ENCODE measurements around the gene ERF.

The ERF gene

DNA sequence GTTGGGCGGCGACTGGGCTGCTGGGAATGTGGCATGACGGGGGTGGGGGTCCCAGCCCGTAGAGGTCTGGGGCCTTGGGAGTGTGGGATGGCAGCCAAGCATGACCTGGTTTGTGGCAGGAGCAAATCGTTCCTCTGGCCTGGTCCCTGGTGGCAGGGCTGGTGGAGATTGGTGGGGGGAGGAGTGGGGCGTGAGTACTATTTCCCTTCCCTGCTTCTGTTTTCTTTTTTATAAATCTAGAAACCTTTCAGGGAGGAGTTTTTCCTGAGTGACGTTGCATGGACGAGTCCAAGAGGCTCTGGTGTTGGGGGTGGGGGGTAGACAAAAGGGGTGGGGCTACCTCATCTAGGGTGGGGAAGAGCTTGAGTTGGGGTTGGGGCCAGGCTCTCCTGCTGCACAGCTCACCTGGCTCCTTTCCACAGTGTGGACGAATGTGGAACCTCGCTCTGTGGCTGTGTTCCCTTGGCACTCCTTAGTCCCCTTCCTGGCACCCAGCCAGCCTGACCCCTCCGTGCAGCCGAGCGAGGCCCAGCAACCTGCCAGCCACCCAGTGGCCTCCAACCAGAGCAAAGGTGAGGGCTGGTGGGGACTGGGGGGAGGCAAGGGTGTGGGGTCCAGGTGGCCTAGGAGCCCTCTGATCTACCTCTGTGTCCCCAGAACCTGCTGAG lies 31.6 kb upstream of the ERF start:
- DNase-seq = no peak

DNA sequence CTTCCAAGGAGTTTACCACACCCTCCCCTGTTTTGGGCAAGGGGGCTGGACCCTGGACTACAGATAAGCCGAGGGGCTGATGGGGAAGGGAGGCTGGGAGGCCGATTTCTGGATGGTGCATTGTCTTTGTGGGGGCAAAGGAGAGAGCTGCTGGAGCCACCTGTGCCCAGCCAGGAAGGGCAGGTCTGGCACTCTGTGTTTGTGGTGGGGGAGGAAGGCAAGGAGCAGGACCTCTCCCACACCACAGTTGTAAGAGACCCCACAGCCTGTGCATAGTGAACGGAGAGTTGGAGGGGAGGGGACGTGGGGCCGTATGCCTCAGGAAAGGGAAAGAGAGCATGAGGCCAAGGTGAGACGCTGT lies 31.0 kb upstream of the ERF start:
- DNase-seq = no peak

DNA sequence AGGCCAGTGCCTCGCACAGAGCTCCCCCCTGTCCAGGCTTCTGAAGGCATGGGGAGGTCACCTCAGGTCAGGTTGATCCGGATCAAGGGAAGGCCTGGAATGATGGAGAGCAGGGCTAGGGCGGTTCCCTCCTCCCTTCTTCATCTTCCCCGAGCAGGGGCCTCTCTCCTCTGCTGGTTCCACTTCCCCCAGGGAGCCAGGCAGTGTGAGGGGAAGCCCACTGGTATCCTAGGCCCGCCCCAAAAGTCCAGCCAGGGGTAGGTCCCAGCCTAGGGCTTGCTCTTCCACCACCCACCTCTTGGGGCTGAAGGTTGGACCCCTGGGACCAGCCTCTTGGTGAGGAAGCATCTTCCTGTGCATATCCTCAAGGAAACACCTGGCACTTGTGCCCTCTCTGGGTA lies 30.6 kb upstream of the ERF start:
- DNase-seq = no peak

DNA sequence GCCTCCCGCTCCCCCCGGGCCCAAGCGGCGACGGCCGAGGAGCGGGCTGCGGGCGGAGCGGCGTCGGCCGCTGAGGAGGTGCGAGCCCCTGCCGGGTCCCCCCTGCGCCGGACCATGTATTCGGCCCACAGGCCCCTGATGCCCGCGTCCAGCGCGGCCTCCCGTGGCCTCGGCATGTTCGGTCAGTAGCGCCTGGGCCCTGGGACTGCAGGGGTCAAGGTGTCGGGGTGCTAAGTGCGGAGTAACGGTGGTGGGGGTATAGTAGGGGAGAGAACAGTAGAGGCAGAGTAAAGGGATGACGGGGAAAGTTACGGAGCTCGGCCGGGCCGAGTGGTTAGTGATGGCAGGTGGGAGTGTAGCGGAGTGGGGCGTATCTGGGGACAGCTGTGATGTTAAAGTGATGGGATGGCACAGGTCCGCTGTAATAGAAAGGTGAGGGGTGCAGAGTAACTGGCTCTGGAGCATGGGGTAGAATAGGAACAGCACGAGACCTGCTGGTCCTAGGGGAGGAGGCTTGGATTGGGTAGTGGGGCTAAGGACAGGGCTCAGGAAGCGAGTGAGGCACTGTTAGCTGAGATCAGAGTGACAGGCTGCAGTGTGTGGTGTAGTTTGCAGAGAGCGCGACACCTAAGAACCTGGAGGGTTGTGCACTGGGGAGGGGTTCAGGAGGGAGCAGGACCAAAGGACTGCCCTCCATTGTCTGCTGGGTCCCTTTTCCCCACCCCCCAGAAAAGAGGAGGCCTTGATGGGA lies 29.8 kb upstream of the ERF start:
- no peak for DNase-seq

DNA sequence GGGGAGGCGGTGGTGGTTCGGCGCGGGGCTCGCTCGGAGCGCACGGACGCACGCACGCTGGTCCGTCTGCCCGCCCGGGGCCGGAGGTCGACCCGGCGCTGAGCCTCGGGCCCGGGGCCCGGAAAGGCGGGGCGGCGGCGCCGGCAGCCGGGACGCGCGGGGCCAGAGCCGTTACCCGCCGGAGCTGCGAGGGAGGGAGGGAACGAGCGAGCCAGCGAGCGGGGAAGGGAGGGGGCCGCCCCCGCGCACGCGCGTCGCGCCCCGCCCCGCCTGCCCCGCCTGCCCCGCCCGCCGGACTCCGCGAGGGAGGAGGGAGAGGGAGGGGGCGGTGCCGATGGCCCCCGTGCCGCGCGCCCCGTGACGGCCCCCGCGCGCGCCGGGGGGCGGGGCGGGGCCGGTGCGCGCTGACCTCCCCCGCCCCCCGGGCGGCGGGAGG lies 29.2 kb upstream of the ERF start:
- peak; percentile 81 for DNase-seq

DNA sequence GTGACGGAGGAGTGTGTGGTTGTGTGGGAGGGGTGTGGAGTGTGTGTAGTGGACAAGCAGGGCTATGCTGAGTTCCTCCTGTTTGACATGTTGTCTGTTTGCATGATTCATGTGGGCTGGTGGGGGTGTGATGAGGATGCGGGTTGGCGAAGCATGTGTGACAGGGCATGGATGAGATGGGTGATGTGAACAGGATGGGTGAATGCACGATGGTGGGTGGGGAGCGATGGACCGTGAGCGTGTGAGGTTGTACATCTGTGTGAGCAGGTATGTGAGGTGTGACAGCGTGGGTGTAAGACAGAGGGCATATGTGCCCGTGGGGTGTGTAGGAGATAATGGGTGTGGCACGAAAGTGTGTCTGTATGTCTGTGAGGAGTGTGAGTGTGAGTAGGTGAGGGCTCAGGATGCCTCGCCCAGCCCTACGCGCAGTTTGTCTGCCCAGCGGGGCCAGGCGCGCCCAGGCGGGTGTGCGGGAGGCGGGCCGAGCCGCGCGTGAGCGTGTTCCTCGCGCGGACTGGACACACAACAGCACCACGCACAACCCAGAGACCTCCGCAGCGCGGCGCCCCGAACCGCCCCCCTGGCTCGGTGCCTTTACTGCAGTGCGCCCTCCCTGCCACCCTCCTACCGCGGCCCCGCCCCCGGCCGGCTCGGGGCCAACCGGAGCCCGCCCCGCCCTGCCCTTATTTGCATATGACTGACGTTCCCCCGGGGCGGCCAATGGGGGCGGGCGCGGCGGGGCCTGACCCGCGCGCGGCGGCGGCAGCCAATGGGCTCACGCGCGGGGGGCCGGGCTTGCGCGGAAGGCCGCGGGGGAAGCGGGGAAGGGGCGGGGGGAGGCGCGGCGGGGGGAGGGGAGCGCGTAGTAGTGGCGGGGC lies 28.5 kb upstream of the ERF start:
- DNase-seq = peak; percentile 95

DNA sequence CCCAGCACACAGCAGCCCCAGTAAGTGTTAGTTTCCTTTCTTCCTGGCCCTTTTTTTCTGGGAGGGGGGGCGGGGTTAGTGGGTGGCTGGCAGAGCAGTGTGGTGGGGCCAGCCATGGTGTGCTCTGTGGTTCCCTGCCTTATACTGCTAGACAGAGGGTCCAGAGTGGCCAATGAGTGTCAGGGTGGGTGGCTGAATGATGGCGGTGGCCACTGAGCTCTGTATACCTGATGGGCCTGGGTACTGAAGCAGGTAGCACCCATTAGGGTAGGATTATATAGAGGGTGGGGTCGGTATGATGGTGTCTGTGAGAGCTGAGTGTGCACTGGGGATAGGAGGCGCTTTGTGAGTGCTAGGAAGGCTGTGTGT lies 27.9 kb upstream of the ERF start:
- no peak for DNase-seq

DNA sequence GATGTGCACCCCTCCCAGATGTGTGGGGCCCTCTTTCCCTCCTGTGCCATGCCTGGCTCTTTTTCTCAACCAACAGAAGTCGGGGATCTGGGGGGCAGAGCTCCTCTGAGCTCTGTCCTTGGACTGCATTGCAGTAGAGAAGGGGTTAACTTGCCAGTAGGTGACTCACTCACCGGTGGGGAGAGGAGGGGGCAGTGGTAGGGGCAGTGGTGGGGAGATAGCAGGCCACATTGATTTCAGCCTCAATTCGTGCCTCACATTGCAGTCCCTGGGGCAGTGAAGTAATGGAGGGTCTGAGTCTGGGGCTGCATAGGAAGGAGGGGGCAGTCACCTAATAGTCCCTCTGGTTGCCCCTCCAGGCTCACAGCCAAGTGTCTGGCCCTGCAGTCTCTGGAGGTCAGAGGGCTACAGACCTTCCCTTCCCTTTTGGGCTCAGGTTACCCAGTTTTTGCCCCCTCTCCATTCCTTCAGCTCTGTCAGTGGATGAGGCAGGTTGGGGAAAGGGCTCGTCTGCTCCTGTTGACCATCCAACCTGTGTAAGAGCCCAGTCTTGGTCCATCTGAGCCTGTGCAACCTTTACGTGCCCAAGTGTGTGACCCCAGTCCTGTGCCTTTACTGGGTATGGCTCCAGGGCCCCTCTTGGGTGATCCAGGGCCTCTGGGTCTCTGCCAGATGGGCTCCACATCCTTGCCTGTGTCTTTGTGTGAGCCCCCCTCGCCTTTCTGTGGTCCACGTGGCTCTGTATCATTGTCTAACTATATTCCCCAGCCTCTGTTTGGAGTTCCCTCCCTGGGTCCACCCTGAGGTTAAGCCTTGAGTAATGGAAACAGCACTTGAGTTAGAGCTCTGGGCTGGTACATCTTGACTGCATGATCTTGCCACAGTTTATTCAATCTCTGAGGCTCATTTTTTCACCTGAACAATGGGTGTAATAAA lies 27.2 kb upstream of the ERF start:
- DNase-seq = no peak

DNA sequence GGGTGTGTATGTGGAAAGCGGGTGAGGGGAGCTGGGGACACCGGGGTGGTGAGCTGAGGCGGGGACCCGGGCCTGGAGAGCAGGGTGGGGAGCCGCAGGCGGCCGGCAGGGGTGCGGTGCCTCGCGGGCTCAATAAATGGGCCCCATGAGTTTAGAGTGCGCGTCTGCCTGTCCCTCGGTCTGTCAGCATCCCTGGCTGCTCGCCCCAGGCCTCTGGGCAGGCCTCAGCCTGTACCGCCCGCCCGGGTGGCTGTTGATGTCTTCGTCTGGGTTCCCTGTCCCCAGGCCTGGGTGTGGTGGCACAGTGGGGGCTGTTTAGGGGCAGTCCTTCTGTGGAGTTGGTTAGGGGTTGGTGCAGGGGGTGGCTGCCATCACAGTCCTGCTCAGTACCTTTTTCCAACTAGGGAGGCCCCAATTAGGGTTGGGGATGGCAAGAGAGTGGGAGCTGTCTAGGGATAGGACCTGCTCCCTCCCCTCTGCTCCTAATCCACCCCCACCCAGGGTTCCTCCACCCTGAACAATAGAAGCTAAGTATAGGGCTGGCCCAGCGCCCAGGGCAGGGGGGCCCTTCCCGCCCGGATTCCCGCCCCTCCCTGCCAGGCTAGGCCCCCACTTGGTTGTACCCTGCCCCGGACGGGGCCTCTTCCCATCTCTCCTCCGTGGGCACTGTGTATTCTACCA lies 26.4 kb upstream of the ERF start:
- peak; percentile 36 for DNase-seq

DNA sequence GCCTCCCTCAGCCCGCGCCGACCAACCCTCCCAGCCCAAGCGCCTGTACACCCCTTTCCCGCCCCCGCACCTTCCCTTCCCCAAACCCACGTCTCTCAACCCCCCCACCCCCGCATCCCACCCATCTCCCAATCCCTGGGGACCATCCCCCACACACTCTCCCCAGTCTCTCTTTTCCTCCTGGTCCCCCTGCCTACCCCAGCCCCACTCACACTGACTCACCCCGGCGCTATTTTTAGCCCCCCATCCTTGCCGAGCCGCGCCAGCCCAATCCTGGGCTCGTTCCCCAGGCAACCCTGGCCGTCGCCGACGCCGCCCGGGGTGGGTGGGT lies 25.9 kb upstream of the ERF start:
- DNase-seq = peak; percentile 83

DNA sequence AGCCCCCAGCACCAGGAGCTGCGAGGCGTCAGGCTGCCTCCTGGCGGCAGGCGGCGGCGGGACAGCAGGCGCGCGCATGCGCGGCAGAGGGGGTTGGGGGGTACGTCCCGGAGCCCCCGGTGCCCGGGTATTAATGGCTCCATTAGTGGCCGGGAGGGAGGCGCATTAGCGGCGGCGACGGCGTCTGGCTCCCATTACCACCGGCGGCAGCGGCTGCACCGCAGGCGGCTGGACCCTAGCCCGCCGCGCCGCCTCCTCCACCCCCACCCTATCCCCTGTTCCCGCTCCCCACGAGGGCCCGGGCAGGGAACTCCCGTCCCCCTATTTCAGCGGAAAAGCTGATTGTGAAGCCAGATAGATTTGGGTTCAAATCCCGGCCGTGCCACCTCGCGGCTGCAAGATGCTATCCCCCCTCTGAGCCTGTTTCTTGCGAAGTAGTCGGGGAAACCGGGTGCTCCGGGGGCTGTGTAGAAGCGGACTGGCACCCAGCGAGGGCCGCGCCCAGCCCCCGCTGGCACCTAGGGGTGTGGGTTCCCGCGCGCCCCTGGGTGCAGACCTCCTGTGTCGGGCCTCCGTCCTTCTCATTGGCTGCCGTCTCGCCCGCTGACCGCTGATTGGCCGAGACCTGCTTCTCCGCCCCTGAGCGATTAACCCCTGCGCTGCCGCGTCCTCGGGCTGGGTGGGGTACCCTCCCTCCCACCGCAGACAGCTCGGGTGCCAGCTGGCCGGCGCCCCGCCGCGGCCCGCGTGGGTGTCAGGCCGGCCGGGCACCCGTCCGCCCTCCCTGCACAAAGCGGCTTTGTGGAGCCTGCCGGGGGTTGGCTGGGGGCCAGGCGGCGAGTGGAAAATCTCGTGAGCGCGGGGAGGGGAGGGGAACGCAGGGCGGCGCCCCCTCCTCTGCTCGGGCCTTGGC lies 25.2 kb upstream of the ERF start:
- peak; percentile 96 for DNase-seq

DNA sequence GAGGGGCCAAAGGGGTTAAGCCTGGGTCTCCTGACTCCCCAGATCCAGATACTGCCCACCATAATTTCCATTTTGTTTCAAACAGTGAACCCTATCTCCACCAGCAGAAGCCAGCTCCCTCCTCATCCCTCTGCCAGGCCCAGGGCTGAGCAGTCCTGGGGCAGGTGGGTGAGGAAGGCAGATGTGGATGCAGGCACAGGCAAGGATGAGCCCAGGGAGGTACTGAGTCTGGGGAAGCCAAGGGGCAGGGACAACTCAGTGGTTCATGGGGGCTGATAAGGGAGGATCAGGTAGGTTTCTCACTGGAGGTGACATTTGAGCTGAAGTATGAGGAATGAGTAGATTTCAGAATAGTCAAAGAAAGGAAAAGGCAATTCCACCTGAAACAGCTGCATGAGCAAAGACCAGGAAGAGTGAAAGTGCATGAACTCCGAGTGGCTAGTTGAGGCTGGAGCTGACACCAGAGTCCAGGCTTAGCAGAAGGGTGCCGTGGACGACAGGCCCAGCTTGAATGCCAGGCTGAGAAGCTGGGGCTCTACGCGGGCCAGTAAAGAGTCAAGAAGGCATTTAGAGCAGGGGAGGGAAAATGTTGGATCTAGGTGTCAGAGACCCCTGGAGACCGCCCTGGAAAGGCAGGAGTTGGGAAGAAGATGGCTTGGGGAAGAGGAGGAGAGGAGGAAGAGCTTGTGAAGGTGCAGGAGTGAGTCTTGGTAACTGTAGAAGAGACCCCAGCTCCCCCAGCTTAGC lies 24.4 kb upstream of the ERF start:
- DNase-seq = no peak

DNA sequence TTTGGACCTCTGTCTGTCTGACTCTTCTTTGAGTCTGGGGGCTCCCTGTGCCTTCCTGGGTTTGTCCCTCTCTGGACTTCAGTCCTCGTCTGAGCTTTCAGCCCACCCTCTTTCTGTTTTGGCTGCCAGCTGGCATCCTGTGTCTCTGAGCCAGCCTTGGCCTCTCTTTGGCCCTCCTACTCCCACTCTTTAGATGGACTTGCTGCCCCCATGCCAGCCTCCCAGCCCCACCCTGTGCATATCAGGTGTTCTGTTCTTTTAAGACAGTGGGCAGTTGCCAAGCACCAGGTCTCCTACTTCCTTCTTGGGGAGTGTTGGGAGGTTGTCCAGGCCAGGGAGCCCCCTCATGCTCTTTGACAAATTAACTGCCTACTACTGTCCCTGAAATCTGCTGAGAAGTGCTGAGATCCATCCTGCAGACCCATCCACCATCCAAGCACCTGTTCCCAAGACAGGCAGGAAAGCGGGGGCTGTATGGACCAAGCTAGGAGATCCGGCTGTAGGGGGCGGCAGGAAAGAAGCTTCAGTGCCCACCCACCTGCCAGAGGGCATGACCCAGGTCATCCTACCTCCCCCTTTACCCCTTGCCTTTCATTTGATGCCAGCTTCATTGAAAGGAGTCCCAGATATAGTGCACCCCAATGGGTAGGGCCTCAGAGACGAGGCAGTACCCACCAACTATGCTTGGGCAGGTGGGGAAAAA lies 23.7 kb upstream of the ERF start:
- DNase-seq = no peak

DNA sequence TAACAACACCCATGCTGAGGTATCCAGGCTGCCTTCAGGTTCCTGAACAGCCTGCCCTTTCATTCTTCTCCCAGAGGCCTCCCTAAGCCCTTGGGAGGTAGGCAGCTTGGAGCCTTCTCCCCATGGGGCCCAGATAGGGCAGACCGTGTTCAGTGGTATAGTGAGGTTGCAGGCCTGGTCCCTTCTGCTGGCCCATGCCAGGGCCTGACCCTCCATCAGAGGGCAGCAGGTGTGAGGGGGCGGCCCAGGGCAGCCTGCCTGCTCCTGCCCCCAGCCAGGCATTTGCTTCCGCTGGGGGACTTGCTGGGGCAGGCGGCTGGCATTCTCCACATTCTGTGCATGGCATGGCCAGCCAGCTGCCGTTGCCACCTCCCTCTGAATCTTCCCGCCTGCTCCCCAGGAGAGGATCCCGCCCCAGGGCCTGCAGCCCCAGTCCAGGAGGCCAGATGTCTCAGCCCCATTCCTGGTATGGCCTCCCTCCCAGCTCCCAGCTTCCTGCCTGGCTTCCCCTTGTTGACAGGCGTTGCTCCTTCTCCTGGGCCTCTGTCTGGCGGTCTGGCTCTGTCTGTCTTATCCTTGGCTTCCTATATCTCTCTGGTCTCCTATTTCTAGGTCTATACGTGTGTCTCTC lies 23.0 kb upstream of the ERF start:
- DNase-seq = peak; percentile 20

DNA sequence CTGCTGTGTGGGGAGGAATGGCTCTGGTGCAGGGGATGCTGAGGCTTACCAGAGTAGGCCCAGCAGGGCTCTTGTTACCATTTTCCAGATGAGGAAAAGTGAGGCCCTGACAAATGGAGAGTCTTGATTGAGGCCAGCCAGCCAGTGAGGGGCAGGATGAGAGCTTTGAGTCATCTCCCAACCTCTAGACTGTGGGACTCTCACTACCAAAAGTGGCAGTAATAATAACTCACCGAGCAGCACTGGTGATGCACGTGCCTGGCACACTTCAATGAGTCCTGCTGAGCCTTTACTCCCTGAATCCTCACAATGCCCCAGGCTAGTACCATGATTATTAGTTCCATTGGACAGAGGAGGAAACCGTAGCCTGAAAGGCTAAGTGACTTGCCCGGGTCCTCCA lies 21.9 kb upstream of the ERF start:
- DNase-seq = no peak

DNA sequence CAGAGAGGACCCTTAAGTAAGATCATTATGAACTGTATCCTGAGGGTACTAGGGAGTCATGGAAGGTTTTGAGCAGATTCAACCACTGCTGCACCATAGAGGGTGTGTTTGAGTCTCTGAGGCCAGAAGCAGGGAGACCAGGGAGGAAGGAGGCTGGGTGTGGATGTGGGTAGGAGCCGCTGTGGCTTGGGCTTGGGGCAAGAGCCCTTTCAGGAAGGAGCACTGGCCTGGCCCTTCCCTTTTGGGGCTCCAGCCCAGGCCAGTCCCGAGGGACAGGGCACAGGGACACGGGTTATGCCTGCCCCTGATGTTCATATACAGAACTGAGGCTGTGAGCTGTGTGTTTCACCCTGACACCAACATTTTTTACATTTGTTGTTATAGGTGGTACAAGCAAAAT lies 21.4 kb upstream of the ERF start:
- DNase-seq = no peak

DNA sequence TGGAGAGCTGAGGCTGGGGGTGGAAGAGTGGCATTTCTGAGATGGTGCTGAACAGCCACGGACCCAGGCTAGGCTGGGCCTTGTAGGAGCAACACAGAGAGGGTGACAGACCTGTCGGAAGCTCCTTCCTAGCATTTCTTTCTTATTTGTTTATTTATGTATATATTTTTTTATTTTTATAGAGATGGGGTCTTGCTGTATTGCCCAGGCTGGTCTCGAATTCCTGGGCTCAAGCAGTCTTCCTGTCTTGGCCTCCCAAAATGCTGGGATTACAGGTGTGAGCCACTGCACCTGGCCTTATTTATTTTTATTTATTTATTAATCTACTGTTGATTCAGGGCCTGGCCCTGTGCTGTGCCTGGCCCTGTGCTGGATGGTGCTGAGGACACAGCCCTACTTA lies 20.6 kb upstream of the ERF start:
- DNase-seq = no peak

DNA sequence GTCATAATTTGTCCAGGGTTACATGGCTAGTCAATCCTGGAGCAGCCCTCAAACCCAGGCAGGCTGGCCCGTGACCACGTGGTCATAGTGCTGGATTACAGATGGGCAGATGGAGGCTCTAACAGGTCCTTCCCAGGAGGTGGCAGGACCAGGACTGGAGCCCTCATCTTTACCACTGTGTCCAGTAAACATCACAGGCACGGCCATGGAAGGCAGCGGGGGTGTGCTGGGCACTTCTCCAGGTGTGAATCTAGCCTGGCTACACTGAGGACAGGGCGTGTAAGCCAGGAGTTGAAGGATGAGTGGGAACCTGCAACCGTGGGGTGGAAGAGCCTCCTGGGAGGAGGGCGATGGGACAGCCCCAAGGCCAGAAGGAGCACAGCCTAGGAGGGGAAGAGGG lies 20.2 kb upstream of the ERF start:
- DNase-seq = no peak

DNA sequence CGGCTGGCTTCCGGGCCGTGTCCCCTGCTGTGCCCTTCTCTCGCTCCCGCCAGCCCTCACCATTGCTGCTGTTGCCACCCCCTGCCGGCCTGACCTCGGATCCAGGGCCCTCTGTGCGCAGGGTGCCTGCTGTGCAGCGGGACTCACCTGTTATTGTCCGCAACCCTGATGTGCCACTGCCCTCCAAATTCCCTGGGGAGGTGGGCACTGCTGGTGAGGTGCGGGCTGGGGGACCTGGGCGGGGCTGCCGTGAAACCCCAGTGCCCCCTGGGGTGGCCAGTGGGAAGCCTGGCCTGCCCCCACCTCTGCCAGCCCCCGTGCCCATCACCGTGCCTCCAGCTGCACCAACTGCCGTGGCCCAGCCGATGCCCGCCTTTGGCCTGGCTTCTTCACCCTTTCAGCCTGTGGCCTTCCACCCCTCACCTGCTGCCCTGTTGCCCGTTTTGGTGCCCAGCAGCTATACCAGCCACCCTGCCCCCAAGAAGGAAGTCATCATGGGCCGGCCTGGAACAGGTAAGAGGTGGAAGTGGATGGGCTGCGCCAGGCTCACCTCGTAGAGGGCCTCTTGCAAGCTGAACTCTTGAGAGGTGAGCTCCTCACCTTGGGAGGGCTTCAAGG lies 19.2 kb upstream of the ERF start:
- no peak for DNase-seq
